ENCODE measurements around the gene TCN2.
A peak's percentile ranks its signal among the peaks of the same experiment; 100 is the strongest.
"Not testable (repeated sequence)": the region's sequence is repeated elsewhere in the genome, so short reads cannot be mapped to it uniquely, and the experiment has no call there.

TCN2 gene

DNA sequence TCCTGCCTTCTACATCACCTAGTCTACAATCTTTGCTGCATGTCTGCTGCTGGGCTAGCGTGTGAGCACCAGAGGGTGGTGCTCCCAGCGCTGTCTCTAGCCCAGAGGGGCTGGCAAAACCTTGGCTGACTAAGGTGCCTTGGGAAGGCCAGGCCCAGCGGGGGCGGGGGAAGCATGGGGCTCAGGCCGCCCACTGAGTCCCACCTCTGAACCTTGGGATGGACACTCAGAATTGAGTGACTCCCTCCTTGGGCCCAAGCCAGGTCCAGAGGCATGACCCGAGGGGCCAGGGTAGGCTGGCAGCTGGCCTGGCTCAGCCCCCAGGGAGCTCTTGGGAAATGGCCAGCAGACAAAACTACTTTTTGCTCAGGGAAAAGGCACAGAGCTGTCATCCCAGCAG is 24.9 kb upstream of the TCN2 start:
- no peaks in the 10 kb centered on the region for H3K9me3 ChIP-seq (ENCODE audit: low read length)
- H3K4me3 ChIP-seq (ENCODE audit: low read depth in 1 of 2, low read length in 2 of 2): no peak overlapping the region
- H3K9ac ChIP-seq (ENCODE audit: low read length): no peak overlapping the region
- peaks cover 0 to 3% of the 10 kb centered on the region in 2 donors for H3K27me3 ChIP-seq (ENCODE audit: control insufficient read depth in 1 of 2, insufficient read depth in 2 of 2, low read length in 2 of 2)
- no peaks in the 10 kb centered on the region for H3K4me1 ChIP-seq (ENCODE audit: insufficient read depth, low read length)
- H3K27ac ChIP-seq (ENCODE audit: low read depth, low read length): no peak overlapping the region
- peaks cover 97% of the 10 kb centered on the region for H3K36me3 ChIP-seq (ENCODE audit: insufficient read depth, low read length)

- Histone ChIP-seq H3K9me3 (ENCODE audit: low read length) (no peaks in the 10 kb centered on the region), H3K27ac (ENCODE audit: low read depth, low read length) (no peak overlapping the region), H3K9ac (ENCODE audit: low read length) (no peak overlapping the region), H3K4me1 (ENCODE audit: insufficient read depth, low read length) (no peaks in the 10 kb centered on the region), H3K36me3 (ENCODE audit: insufficient read depth, low read length) (peaks cover 97% of the 10 kb centered on the region), H3K27me3 (ENCODE audit: control insufficient read depth in 1 of 2, insufficient read depth in 2 of 2, low read length in 2 of 2) (peaks cover 0 to 3% of the 10 kb centered on the region in 2 donors), H3K4me3 (ENCODE audit: low read depth in 1 of 2, low read length in 2 of 2) (no peak overlapping the region)
These were observed 24.0 kb upstream of the TCN2 start for GRCh38 chr22:30582788-30583545.

DNA sequence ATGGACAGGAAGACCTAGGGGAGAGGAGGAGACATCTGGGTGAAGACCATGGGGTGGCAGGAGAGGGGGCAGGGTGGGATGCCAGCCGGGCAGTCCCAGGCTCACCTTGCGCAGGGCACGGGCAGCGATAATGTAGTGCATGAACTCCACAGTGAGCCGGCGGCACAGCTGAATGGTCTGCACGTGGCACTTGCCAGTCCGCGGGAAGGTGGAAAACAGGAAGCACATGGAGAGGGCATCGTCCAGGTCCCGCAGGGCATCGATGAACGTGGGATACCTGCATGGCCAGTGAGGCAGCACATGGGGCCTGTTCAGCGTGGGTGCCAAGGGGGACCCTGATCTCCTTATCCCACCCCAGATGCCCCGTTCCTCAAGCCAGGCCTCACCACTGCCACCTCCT is 22.5 kb upstream of the TCN2 start:
- Histone ChIP-seq H3K27ac (ENCODE audit: low read depth, low read length) (no peak overlapping the region), H3K4me3 (ENCODE audit: low read depth in 1 of 2, low read length in 2 of 2) (no peak overlapping the region), H3K27me3 (ENCODE audit: control insufficient read depth in 1 of 2, insufficient read depth in 2 of 2, low read length in 2 of 2) (peaks cover 0 to 3% of the 10 kb centered on the region in 2 donors), H3K9me3 (ENCODE audit: low read length) (no peaks in the 10 kb centered on the region), H3K9ac (ENCODE audit: low read length) (no peak overlapping the region), H3K36me3 (ENCODE audit: insufficient read depth, low read length) (peaks cover 95% of the 10 kb centered on the region), H3K4me1 (ENCODE audit: insufficient read depth, low read length) (no peaks in the 10 kb centered on the region)

DNA sequence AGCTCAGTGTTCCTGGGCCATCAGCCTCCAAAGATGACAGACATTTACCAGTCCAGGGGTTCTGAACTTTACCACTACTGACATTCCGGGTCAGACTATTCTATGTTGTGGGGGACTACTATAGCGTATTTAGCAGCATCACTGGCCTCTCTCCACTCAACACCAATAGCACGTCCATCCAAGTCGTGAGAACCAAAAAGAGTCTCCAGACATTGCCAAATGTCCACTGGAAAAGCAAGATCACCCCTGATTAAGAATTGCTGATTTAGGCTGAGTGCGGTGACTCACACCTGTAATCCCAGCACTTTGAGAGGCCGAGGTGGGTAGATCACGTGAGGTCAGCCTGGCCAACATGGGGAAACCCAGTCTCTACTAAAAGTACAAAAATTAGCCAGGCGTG is 20.6 kb upstream of the TCN2 start:
- H3K4me3 ChIP-seq (ENCODE audit: low read depth in 1 of 2, low read length in 2 of 2): no peak overlapping the region

GRCh38 chr22:30591191-30591587 is 15.8 kb upstream of the TCN2 start:
- peak overlapping the region; percentile 77 for H3K9ac ChIP-seq (ENCODE audit: low read length)
- no peaks in the 10 kb centered on the region for H3K27me3 ChIP-seq (ENCODE audit: control insufficient read depth in 1 of 2, insufficient read depth in 2 of 2, low read length in 2 of 2)
- peak overlapping the region; percentile 53 to 99 for H3K4me3 ChIP-seq (ENCODE audit: low read depth in 1 of 2, low read length in 2 of 2)
- H3K27ac ChIP-seq (ENCODE audit: low read depth, low read length): peak overlapping the region; percentile 10
- H3K9me3 ChIP-seq (ENCODE audit: low read length): no peaks in the 10 kb centered on the region
- H3K36me3 ChIP-seq (ENCODE audit: insufficient read depth, low read length): peaks cover 35% of the 10 kb centered on the region
- H3K4me1 ChIP-seq (ENCODE audit: insufficient read depth, low read length): peaks cover 17% of the 10 kb centered on the region

More for the DNA sequence above, 20.6 kb upstream of the TCN2 start:
- no peak overlapping the region for H3K9ac ChIP-seq (ENCODE audit: low read length)
- no peak overlapping the region for H3K27ac ChIP-seq (ENCODE audit: low read depth, low read length)
- no peaks in the 10 kb centered on the region for H3K9me3 ChIP-seq (ENCODE audit: low read length)
- peaks cover 17% of the 10 kb centered on the region for H3K4me1 ChIP-seq (ENCODE audit: insufficient read depth, low read length)
- H3K36me3 ChIP-seq (ENCODE audit: insufficient read depth, low read length): peaks cover 80% of the 10 kb centered on the region
- no peaks in the 10 kb centered on the region for H3K27me3 ChIP-seq (ENCODE audit: control insufficient read depth in 1 of 2, insufficient read depth in 2 of 2, low read length in 2 of 2)

GRCh38 chr22:30591588-30592359 is 15.2 kb upstream of the TCN2 start, which contains the start of gene PES1:
TSS of gene PES1 (minus strand) at chr22:30591910. CDS start at chr22:30591833, 77 bp downstream.
- Histone ChIP-seq H3K4me1 (ENCODE audit: insufficient read depth, low read length) (peaks cover 17% of the 10 kb centered on the region), H3K36me3 (ENCODE audit: insufficient read depth, low read length) (peaks cover 29% of the 10 kb centered on the region), H3K4me3 (ENCODE audit: low read depth in 1 of 2, low read length in 2 of 2) (peak within 1 kb of the TSS; percentile 53 to 99), H3K27me3 (ENCODE audit: control insufficient read depth in 1 of 2, insufficient read depth in 2 of 2, low read length in 2 of 2) (no peaks in the 10 kb centered on the region), H3K9ac (ENCODE audit: low read length) (peak within 1 kb of the TSS; percentile 77), H3K27ac (ENCODE audit: low read depth, low read length) (peak within 1 kb of the TSS; percentile 24), H3K9me3 (ENCODE audit: low read length) (no peaks in the 10 kb centered on the region)

- H3K36me3 ChIP-seq (ENCODE audit: insufficient read depth, low read length): peaks cover 24% of the 10 kb centered on the region
- H3K4me3 ChIP-seq (ENCODE audit: low read depth in 1 of 2, low read length in 2 of 2): peak overlapping the region; percentile 40 to 99
- not testable (repeated sequence) for H3K27me3 ChIP-seq (ENCODE audit: control insufficient read depth in 1 of 2, insufficient read depth in 2 of 2, low read length in 2 of 2); H3K9ac ChIP-seq (ENCODE audit: low read length); H3K27ac ChIP-seq (ENCODE audit: low read depth, low read length); H3K9me3 ChIP-seq (ENCODE audit: low read length)
- H3K4me1 ChIP-seq (ENCODE audit: insufficient read depth, low read length): peaks cover 17% of the 10 kb centered on the region
These were observed 14.6 kb upstream of the TCN2 start for GRCh38 chr22:30592360-30592713.

- Histone ChIP-seq H3K9me3 (ENCODE audit: low read length) (no peaks in the 10 kb centered on the region), H3K9ac (ENCODE audit: low read length) (no peak overlapping the region), H3K4me3 (ENCODE audit: low read depth in 1 of 2, low read length in 2 of 2) (no peak overlapping the region), H3K36me3 (ENCODE audit: insufficient read depth, low read length) (no peaks in the 10 kb centered on the region), H3K27me3 (ENCODE audit: control insufficient read depth in 1 of 2, insufficient read depth in 2 of 2, low read length in 2 of 2) (no peaks in the 10 kb centered on the region), H3K4me1 (ENCODE audit: insufficient read depth, low read length) (peaks cover 1% of the 10 kb centered on the region), H3K27ac (ENCODE audit: low read depth, low read length) (no peak overlapping the region)
These were observed 10.8 kb upstream of the TCN2 start for GRCh38 chr22:30596199-30596598.

DNA sequence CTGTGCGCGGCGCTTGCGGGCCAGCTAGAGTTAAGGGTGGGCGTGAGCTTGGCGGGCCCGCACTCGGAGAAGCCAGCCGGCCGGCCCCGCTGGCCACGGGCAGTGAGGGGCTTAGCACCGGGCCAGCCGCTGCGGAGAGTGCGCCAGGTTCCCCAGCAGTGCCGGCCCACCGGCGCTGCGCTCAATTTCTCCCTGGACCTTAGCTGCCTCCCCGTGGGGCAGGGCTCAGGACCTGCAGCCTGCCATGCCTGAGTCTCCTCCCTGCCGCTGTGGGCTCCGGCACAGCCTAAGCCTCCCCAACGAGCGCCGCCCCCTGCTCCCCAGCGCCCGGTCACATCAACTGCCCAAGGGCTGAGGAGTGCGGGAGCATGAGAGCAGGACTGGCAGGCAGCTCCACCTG is 10.1 kb upstream of the TCN2 start:
- Histone ChIP-seq H3K4me1 (ENCODE audit: insufficient read depth, low read length) (no peaks in the 10 kb centered on the region), H3K9ac (ENCODE audit: low read length) (no peak overlapping the region), H3K36me3 (ENCODE audit: insufficient read depth, low read length) (no peaks in the 10 kb centered on the region), H3K9me3 (ENCODE audit: low read length) (no peaks in the 10 kb centered on the region), H3K27me3 (ENCODE audit: control insufficient read depth in 1 of 2, insufficient read depth in 2 of 2, low read length in 2 of 2) (no peaks in the 10 kb centered on the region), H3K4me3 (ENCODE audit: low read depth in 1 of 2, low read length in 2 of 2) (no peak overlapping the region), H3K27ac (ENCODE audit: low read depth, low read length) (no peak overlapping the region)

DNA sequence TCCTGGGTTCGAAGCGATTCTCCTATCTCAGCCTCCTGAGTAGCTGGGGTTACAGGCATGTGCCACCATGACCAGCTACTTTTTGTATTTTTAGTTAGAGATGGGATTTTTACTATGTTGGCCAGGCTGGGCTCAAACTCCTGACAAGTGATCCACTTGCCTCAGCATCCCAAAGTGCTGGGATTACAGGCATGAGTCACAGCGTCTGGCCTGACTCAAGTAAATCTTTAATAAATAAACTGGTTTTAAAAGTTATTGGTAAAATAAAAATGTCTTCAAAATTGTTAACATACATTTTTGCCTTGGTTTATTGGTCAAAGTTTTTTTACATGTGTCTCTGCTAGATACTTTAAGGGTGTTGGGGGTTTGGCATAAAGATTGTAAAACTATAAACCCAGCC is 8.0 kb upstream of the TCN2 start:
- H3K9ac ChIP-seq (ENCODE audit: low read length): no peak overlapping the region
- H3K36me3 ChIP-seq (ENCODE audit: insufficient read depth, low read length): no peaks in the 10 kb centered on the region
- H3K4me3 ChIP-seq (ENCODE audit: low read depth in 1 of 2, low read length in 2 of 2): no peak overlapping the region
- no peaks in the 10 kb centered on the region for H3K27me3 ChIP-seq (ENCODE audit: control insufficient read depth in 1 of 2, insufficient read depth in 2 of 2, low read length in 2 of 2)
- H3K4me1 ChIP-seq (ENCODE audit: insufficient read depth, low read length): no peaks in the 10 kb centered on the region
- no peak overlapping the region for H3K27ac ChIP-seq (ENCODE audit: low read depth, low read length)
- H3K9me3 ChIP-seq (ENCODE audit: low read length): no peaks in the 10 kb centered on the region

DNA sequence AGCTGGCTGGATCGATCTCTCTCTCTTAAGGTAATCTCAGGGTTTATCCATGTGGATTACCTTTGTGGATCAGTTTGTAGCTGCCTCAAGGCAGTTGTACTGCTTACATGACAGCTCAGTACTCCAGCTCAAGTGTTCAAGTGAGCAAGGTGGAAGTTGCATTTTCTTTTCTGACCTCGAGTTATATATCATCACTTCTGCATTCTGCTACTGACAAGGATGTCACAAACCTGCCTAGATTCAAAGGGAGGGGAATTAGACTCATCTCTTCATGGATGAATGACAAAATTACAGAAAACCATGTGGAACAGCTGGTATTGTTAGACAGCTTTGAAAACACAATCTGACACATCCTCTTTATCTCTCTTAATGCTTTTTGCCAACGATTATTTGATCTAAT is 6.1 kb upstream of the TCN2 start:
- no peaks in the 10 kb centered on the region for H3K9me3 ChIP-seq (ENCODE audit: low read length)
- H3K27me3 ChIP-seq (ENCODE audit: control insufficient read depth in 1 of 2, insufficient read depth in 2 of 2, low read length in 2 of 2): no peaks in the 10 kb centered on the region
- no peak overlapping the region for H3K27ac ChIP-seq (ENCODE audit: low read depth, low read length)
- no peak overlapping the region for H3K4me3 ChIP-seq (ENCODE audit: low read depth in 1 of 2, low read length in 2 of 2)
- H3K4me1 ChIP-seq (ENCODE audit: insufficient read depth, low read length): peaks cover 9% of the 10 kb centered on the region
- H3K9ac ChIP-seq (ENCODE audit: low read length): no peak overlapping the region
- H3K36me3 ChIP-seq (ENCODE audit: insufficient read depth, low read length): no peaks in the 10 kb centered on the region
